Activated CD8-positive, alpha-beta memory T cell treated with anti-CD3 and anti-CD28 coated beads, Interleukin-2, amount 10 ng/mL, durations not matched to agents 7 days and 5 days (primary cell): ENCODE measurements around the gene ELF3. TPM values are rescaled to one million over a fixed set of nuclear protein-coding genes. Genes with fewer than 3 reads are reported as not detected.
A peak's percentile ranks its signal among the peaks of the same experiment; 100 is the strongest.

Experiments
- ATAC-seq: fragments of 150-1000 bp; cut with Tn5 transposase; one replicate; pipeline ENCODE4 v1.10.0; 2021; ENCODE audit warnings: moderate library complexity
- CTCF ChIA-PET: fragments of 350-600 bp; sonication (Branson Sonifier 250); formaldehyde crosslinking; loops from one replicate; lab custom pipeline; 2021; ENCODE audit warnings: antibody characterized with exemption; lab: Charles Lee
- DNase-seq: peaks from one replicate; pipeline ENCODE4 v3.0.0-alpha.2; 2020
- H3K27ac Mint-ChIP-seq: one replicate; pipeline ENCODE4 v1.8.0; 2021; ENCODE audit warnings: mild to moderate bottlenecking, mixed read lengths
- H3K27me3 Mint-ChIP-seq: one replicate; pipeline ENCODE4 v1.8.0; 2021; ENCODE audit warnings: mixed read lengths
- H3K36me3 Mint-ChIP-seq: one replicate; pipeline ENCODE4 v1.8.0; 2021; ENCODE audit warnings: mild to moderate bottlenecking, mixed read lengths
- H3K4me1 Mint-ChIP-seq: one replicate; pipeline ENCODE4 v1.8.0; 2021; ENCODE audit warnings: mixed read lengths
- H3K4me3 Mint-ChIP-seq: one replicate; pipeline ENCODE4 v1.8.0; 2021; ENCODE audit warnings: mild to moderate bottlenecking, moderate library complexity, mixed read lengths
- H3K9me3 Mint-ChIP-seq: one replicate; pipeline ENCODE4 v1.8.0; 2022; ENCODE audit warnings: low read depth, mixed read lengths
- total RNA-seq, 2 experiments: library from RNA; stranded (reverse); gene quantifications; one replicate each; pipeline ENCODE4 v1.2.3, GENCODE V29; 2021

ELF3 gene
- total RNA-seq, 2 experiments from 2014 or later: 0.16 to 0.79 TPM

DNA sequence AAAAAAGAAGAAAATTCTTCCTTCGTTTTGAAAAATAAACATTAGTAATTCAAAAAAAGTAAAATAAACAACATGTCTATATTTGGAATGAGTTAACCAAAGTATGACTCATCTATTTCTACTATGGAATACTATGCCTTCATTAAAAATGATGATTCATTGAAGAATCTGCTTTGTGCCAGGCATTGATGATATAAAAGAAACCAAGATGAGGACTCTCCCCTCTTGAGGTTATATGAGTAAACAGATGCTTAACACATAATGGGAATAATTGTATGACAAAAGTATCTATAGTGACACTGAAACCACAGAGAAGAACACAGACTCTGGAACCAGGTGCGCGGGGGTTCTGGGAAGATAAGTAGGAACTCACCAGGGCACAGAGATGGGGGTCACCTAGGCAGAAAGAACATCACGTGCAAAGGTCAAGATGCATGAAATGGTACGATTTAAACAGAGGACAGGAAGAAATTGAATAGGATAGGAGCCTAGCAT, 18.8 kb downstream of the ELF3 start:
- Mint-ChIP-seq H3K4me1 (no peaks in the 10 kb centered on the region), H3K27ac (no peak overlapping the region), H3K4me3 (no peak overlapping the region), H3K36me3 (no peaks in the 10 kb centered on the region), H3K27me3 (peaks cover 8% of the 10 kb centered on the region), H3K9me3 (no peaks in the 10 kb centered on the region)
- no peak for DNase-seq
- CTCF ChIA-PET: no interaction called here
- ATAC-seq: no peak

GRCh38 chr1:202029727-202030126, 19.3 kb downstream of the ELF3 start:
- H3K4me3 Mint-ChIP-seq: no peak overlapping the region
- no peak for ATAC-seq
- CTCF ChIA-PET: no interaction called here

GRCh38 chr1:202031796-202032195, 21.4 kb downstream of the ELF3 start:
- no peaks in the 10 kb centered on the region for H3K4me1 Mint-ChIP-seq
- H3K36me3 Mint-ChIP-seq: no peaks in the 10 kb centered on the region
- ATAC-seq: no peak
- no peak overlapping the region for H3K4me3 Mint-ChIP-seq
- peaks cover 3% of the 10 kb centered on the region for H3K27me3 Mint-ChIP-seq
- CTCF ChIA-PET: no interaction called here
- DNase-seq: no peak
- H3K9me3 Mint-ChIP-seq: no peaks in the 10 kb centered on the region
- no peak overlapping the region for H3K27ac Mint-ChIP-seq

More at GRCh38 chr1:202029727-202030126, 19.3 kb downstream of the ELF3 start:
- H3K27ac Mint-ChIP-seq: no peak overlapping the region
- DNase-seq: no peak
- H3K9me3 Mint-ChIP-seq: no peaks in the 10 kb centered on the region
- no peaks in the 10 kb centered on the region for H3K36me3 Mint-ChIP-seq
- H3K4me1 Mint-ChIP-seq: no peaks in the 10 kb centered on the region
- H3K27me3 Mint-ChIP-seq: peaks cover 8% of the 10 kb centered on the region

GRCh38 chr1:202034149-202034682, 23.8 kb downstream of the ELF3 start:
- no peak overlapping the region for H3K27ac Mint-ChIP-seq
- CTCF ChIA-PET: no interaction called here
- no peaks in the 10 kb centered on the region for H3K9me3 Mint-ChIP-seq
- peaks cover 6% of the 10 kb centered on the region for H3K27me3 Mint-ChIP-seq
- ATAC-seq (no peak), DNase-seq (no peak)
- H3K36me3 Mint-ChIP-seq: no peaks in the 10 kb centered on the region
- H3K4me3 Mint-ChIP-seq: no peak overlapping the region
- H3K4me1 Mint-ChIP-seq: no peaks in the 10 kb centered on the region

- Mint-ChIP-seq H3K9me3 (no peaks in the 10 kb centered on the region), H3K27ac (no peak overlapping the region), H3K36me3 (no peaks in the 10 kb centered on the region), H3K27me3 (peaks cover 6% of the 10 kb centered on the region), H3K4me1 (no peaks in the 10 kb centered on the region), H3K4me3 (no peak overlapping the region)
- ATAC-seq (peak; percentile 57), DNase-seq (no peak)
- CTCF ChIA-PET: no interaction called here
These were observed 24.5 kb downstream of the ELF3 start for GRCh38 chr1:202034683-202035462.

DNA sequence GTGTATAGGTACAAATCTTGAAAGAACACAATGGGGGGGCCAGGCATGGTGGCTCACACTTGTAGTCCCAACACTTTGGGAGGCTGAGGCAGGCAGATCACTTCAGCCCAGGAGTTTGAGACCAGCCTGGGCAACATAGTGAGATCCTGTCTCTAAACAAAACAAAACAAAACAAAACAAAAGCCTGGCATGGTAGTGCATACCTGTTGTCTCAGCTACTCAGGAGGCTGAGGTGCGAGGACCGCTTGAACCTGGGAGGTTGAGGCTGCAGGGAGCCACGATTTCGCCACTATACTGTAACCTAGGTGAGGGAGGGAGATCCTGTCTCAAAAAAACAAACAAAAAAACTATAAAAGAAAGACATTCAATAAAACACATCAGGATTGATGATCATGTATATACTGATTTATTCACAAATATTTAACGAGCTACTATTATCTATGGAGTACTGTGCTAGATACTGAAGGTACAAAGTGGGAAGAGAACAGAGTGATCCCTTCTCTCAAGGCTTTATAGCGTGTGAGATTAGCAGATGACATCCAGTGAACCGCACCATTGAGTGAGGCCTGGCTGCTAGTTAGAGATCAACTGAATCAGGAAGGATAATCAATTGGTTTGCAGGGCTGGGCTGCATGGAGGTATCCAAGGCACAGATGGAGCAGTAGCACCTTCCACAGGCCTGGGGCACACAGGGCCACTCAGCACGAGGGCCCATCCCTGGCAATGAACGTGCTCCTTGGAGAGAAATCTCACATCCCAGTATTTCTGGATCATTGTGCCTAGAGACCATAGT, 26.4 kb downstream of the ELF3 start:
- Mint-ChIP-seq H3K27ac (no peak overlapping the region), H3K4me3 (no peak overlapping the region)
- CTCF ChIA-PET: interaction anchor here (1.2 kb wide), 1 partner anchor 13 kb away, joined by 3 read pairs; no protein-coding TSS in a partner anchor

DNA sequence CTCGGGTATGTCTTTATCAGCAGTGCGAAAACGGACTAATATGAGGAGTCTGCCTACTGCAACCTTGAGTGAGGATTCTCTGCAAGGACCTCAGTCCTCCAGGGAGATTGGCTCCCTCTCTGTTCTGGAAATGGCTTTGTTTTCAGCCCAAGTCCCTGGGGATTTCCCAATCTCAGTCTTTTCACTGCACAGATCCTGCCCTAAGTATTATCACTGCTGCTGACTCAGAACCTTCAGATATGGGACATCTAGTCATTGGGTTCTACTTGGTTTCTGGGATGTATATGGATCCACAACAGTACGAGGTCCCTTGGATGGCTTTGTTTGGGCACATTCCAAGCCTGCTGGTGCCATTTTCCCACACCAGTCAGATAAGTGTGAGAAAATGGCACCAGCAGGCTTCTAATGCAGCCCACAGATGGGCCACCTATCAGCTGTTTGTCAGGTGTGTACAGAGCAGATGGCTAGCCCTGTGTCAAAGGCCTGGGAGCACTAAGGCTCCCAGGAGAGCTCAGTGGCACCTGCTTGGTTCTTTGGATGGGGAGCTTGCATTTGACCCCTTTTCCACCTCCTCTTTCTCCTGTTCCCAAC, 27.4 kb downstream of the ELF3 start:
- ATAC-seq (no peak), DNase-seq (no peak)
- H3K27ac Mint-ChIP-seq: no peak overlapping the region
- H3K4me3 Mint-ChIP-seq: no peak overlapping the region
- CTCF ChIA-PET: interaction anchor here (1.6 kb wide), 1 partner anchor 29 kb away, joined by 3 read pairs; no protein-coding TSS in a partner anchor
- H3K36me3 Mint-ChIP-seq: no peaks in the 10 kb centered on the region
- H3K27me3 Mint-ChIP-seq: peaks cover 6% of the 10 kb centered on the region
- H3K9me3 Mint-ChIP-seq: no peaks in the 10 kb centered on the region
- no peaks in the 10 kb centered on the region for H3K4me1 Mint-ChIP-seq

More for the DNA sequence above, 26.4 kb downstream of the ELF3 start:
- H3K27me3 Mint-ChIP-seq: peaks cover 6% of the 10 kb centered on the region
- no peaks in the 10 kb centered on the region for H3K4me1 Mint-ChIP-seq
- DNase-seq (no peak), ATAC-seq (no peak)
- H3K36me3 Mint-ChIP-seq: no peaks in the 10 kb centered on the region
- no peaks in the 10 kb centered on the region for H3K9me3 Mint-ChIP-seq

DNA sequence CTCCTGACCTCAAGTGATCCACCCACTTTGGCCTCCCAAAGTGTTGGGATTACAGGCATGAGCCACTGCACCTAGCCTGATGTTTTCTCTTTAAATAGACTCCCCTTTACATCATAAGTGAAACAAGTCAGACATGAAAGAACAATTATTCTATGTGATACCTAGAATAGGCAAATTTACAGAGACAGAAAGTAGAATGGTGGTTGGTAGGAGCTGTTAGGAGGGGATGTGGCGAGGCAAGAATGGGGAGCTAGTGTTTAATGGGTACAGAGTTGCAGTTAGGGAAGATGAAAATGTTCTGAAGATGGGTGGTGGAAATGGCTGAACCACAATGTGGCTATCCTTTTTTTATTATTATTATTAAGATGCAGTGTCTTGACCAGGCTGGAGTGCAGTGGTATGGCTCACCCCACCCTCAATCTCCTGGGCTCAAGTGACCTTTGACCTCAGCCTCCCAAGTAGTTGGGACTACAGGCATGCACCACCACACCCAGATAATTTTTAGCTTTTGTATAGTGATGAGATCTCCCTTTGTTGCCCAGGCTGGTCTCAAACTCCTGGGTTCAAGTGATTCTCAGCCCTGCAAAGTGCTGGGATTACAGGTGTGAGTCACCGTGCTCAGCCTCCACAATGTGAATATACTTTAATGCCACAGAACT, 28.4 kb downstream of the ELF3 start:
- Mint-ChIP-seq H3K4me1 (no peaks in the 10 kb centered on the region), H3K27me3 (peaks cover 3% of the 10 kb centered on the region), H3K9me3 (no peaks in the 10 kb centered on the region), H3K36me3 (no peaks in the 10 kb centered on the region), H3K27ac (no peak overlapping the region), H3K4me3 (no peak overlapping the region)
- CTCF ChIA-PET: interaction anchor here (1.6 kb wide), 1 partner anchor 30 kb away, joined by 3 read pairs; no protein-coding TSS in a partner anchor
- DNase-seq (no peak), ATAC-seq (no peak)

DNA sequence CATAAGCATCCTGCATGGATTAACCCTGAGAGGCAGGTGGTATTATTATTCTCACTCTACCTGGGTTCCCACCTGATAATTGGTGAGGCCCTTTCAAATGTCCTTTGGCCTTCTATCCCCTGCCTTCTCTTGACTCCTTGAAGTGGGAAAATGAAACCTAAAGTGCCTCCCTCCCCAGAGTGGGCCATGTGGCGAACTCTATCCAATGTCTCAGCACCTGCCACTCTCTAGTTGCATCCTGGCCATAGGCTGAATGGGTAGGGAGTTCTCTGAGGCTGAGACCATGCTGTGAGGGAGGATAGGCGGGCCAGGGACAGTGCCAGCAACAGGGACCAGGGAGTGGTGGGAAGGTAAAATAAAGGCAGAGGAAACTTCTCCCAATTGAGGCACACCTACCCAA, 35.3 kb downstream of the ELF3 start:
- Mint-ChIP-seq H3K27me3 (peaks cover 3% of the 10 kb centered on the region), H3K27ac (no peak overlapping the region), H3K4me3 (no peak overlapping the region), H3K4me1 (peaks cover 3% of the 10 kb centered on the region), H3K9me3 (no peaks in the 10 kb centered on the region), H3K36me3 (no peaks in the 10 kb centered on the region)
- DNase-seq (no peak), ATAC-seq (no peak)
- CTCF ChIA-PET: no interaction called here

DNA sequence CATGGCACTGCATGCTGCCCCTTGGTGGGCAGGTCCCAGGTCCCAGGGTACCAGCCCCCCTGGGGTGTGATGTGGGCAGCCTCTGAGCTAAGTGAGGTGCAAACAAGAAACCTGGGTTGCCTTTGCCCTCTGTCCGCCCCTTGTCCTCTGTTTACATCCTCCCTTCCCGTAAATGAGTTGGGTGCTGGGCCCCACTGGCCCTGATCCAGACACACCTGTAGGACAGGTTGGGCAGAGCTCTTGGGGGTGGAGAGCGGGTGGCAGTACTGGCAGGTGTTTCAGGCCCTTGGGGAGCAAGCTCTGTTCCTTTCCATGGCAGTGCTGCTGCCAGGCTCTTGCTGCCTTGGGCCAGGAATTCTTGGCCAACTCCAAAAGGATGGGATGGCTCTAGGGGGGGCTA, 35.8 kb downstream of the ELF3 start:
- no peaks in the 10 kb centered on the region for H3K36me3 Mint-ChIP-seq
- ATAC-seq: no peak
- H3K27me3 Mint-ChIP-seq: peaks cover 3% of the 10 kb centered on the region
- no peak overlapping the region for H3K27ac Mint-ChIP-seq
- H3K4me3 Mint-ChIP-seq: no peak overlapping the region
- CTCF ChIA-PET: no interaction called here
- H3K9me3 Mint-ChIP-seq: no peaks in the 10 kb centered on the region
- H3K4me1 Mint-ChIP-seq: peaks cover 3% of the 10 kb centered on the region
- DNase-seq: no peak

DNA sequence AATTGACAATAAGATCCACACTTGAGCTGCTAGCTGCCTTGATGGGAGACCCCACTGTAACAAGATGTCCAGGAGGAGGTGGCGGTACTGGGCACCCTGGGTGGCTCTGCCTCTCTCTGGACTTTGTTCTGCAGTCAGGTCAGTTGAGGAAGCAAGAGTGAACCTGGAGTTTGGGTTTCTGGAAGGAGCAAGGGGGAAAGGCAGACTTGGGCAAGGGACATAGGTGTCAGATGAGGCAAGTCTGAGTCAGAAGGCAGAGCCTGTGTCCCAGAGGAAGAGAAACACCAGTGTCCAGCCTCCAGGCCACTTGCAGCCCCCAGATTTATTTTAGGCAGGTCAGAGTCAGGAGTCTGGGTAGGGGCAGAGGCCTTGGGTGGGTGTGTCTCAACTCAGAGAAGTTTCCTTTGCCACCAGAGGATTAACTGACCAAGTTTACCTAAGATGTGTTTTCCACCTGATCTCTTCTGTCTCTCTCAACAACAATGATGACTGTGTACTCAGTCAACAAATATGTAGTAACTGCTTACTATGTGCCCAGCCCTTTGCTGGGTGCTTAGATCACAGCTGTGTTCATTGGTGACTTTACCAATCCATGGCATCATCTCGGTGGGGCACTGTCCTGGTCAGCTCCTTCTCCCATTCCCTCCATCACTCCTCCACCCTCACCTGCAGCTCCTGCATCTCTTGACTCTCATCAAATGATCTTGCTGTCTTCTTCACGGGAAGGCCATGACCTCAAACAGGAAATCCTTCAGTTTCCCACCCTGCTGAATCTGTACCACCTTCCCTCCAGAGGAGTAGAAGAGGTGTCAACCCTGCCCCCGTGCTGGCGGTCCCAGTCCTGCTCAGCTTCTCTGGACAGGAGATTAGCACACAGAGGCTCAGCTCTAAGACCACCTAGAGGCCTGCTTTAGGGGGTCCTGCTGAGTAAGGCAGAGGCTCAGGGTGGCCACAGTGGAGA, 36.6 kb downstream of the ELF3 start:
- no peak overlapping the region for H3K4me3 Mint-ChIP-seq
- no peaks in the 10 kb centered on the region for H3K9me3 Mint-ChIP-seq
- H3K4me1 Mint-ChIP-seq: peaks cover 3% of the 10 kb centered on the region
- ATAC-seq: no peak
- peaks cover 3% of the 10 kb centered on the region for H3K27me3 Mint-ChIP-seq
- CTCF ChIA-PET: no interaction called here
- H3K36me3 Mint-ChIP-seq: no peaks in the 10 kb centered on the region
- no peak overlapping the region for H3K27ac Mint-ChIP-seq
- no peak for DNase-seq

DNA sequence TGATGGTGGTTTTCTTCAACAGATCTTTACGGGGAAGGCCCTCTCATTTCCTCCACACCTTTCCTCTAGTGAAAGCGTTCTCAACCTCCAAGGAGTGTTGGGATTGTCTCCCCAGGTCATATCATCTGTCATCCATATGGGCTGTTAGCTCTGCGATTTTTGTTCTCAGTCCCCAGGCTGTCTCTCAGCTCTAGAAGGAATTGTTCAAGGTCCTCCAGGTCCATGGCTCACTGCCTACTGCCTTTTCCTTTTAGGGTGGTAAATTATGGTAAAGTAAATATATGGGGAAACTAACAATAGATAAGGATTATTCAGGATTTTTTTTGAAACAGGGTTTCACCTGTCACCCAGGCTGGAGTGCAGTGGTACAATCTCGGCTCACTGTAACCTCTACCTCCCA, 37.6 kb downstream of the ELF3 start:
- H3K4me1 Mint-ChIP-seq: peaks cover 3% of the 10 kb centered on the region
- no peak overlapping the region for H3K27ac Mint-ChIP-seq
- CTCF ChIA-PET: no interaction called here
- H3K36me3 Mint-ChIP-seq: no peaks in the 10 kb centered on the region
- H3K4me3 Mint-ChIP-seq: no peak overlapping the region
- H3K27me3 Mint-ChIP-seq: peaks cover 3% of the 10 kb centered on the region
- H3K9me3 Mint-ChIP-seq: no peaks in the 10 kb centered on the region
- DNase-seq (no peak), ATAC-seq (no peak)
